ENCODE results near the gene KRTAP5-3.

The KRTAP5-3 gene

GRCh38 chr11:1568441-1568911, 39.8 kb downstream of the KRTAP5-3 start:
- Histone ChIP-seq H3K4ac (ENCODE audit: low read depth, low read length) (no peak overlapping the region), H3K4me3 (ENCODE audit: low read depth, low read length) (no peak overlapping the region), H3K4me1 (ENCODE audit: control insufficient read depth in 1 of 2, insufficient read depth in 2 of 2, low read length in 2 of 2) (peaks cover 7 to 20% of the 10 kb centered on the region in 2 experiments), H2BK12ac (ENCODE audit: low read length) (no peak overlapping the region), H2BK5ac (ENCODE audit: low read depth, low read length, poor library complexity) (no peak overlapping the region), H3K27ac (ENCODE audit: low read depth, low read length) (no peak overlapping the region), H3K36me3 (ENCODE audit: control insufficient read depth in 1 of 2, insufficient read depth in 2 of 2, low read length in 2 of 2) (peaks cover 16 to 21% of the 10 kb centered on the region in 2 experiments), H3K9ac (ENCODE audit: low read length) (no peak overlapping the region), H4K91ac (ENCODE audit: low read depth, low read length) (no peak overlapping the region), H3K27me3 (ENCODE audit: insufficient read depth, low read length) (peaks cover 10% of the 10 kb centered on the region), H3K18ac (ENCODE audit: low read length) (no peak overlapping the region), H3K79me1 (ENCODE audit: low read length) (peaks cover 11% of the 10 kb centered on the region), H4K12ac (ENCODE audit: low read depth, low read length) (no peak overlapping the region), H3K79me2 (ENCODE audit: control insufficient read depth, insufficient read depth, low read length, poor library complexity) (peaks cover 9% of the 10 kb centered on the region), H3K4me2 (ENCODE audit: low read length) (no peak overlapping the region), H4K8ac (ENCODE audit: low read depth, low read length) (no peak overlapping the region), H3K23ac (ENCODE audit: low read length) (no peak overlapping the region), H3K14ac (ENCODE audit: low read length) (no peak overlapping the region), H3K9me3 (ENCODE audit: insufficient read depth, low read depth, low read length) (peaks cover 1% of the 10 kb centered on the region), H2AK5ac (ENCODE audit: low read length) (no peak overlapping the region), H2BK120ac (ENCODE audit: insufficient read depth, low read length, poor library complexity) (no peak overlapping the region), H2AFZ (ENCODE audit: insufficient read depth, low read length, poor library complexity) (no peak overlapping the region)
- WGBS (ENCODE audit: extremely low coverage, insufficient coverage, insufficient read length): no CpG with 5 or more reads among the region's 13 CpGs
- DNase-seq: no peak

GRCh38 chr11:1567721-1568100, 40.6 kb downstream of the KRTAP5-3 start:
- H2BK120ac ChIP-seq (ENCODE audit: insufficient read depth, low read length, poor library complexity): no peak overlapping the region
- H2BK12ac ChIP-seq (ENCODE audit: low read length): no peak overlapping the region
- no peak overlapping the region for H2BK5ac ChIP-seq (ENCODE audit: low read depth, low read length, poor library complexity)
- peaks cover 9% of the 10 kb centered on the region for H3K79me2 ChIP-seq (ENCODE audit: control insufficient read depth, insufficient read depth, low read length, poor library complexity)
- no peak overlapping the region for H3K14ac ChIP-seq (ENCODE audit: low read length)
- H3K9me3 ChIP-seq (ENCODE audit: insufficient read depth, low read depth, low read length): peaks cover 1% of the 10 kb centered on the region
- H3K4me2 ChIP-seq (ENCODE audit: low read length): no peak overlapping the region
- no peak overlapping the region for H3K9ac ChIP-seq (ENCODE audit: low read length)
- H3K27ac ChIP-seq (ENCODE audit: low read depth, low read length): no peak overlapping the region
- no peak overlapping the region for H4K91ac ChIP-seq (ENCODE audit: low read depth, low read length)
- no peak overlapping the region for H2AK5ac ChIP-seq (ENCODE audit: low read length)
- H3K79me1 ChIP-seq (ENCODE audit: low read length): peaks cover 9% of the 10 kb centered on the region
- no peak overlapping the region for H2AFZ ChIP-seq (ENCODE audit: insufficient read depth, low read length, poor library complexity)
- no peak overlapping the region for H3K4me3 ChIP-seq (ENCODE audit: low read depth, low read length)
- no CpG with 5 or more reads among the region's 7 CpGs for WGBS (ENCODE audit: extremely low coverage, insufficient coverage, insufficient read length)
- H3K23ac ChIP-seq (ENCODE audit: low read length): no peak overlapping the region
- no peak overlapping the region for H3K4ac ChIP-seq (ENCODE audit: low read depth, low read length)
- DNase-seq: no peak
- peaks cover 7 to 16% of the 10 kb centered on the region in 2 experiments for H3K4me1 ChIP-seq (ENCODE audit: control insufficient read depth in 1 of 2, insufficient read depth in 2 of 2, low read length in 2 of 2)
- peaks cover 3% of the 10 kb centered on the region for H3K27me3 ChIP-seq (ENCODE audit: insufficient read depth, low read length)
- H4K8ac ChIP-seq (ENCODE audit: low read depth, low read length): no peak overlapping the region
- H4K12ac ChIP-seq (ENCODE audit: low read depth, low read length): no peak overlapping the region
- no peak overlapping the region for H3K18ac ChIP-seq (ENCODE audit: low read length)
- peaks cover 24 to 29% of the 10 kb centered on the region in 2 experiments for H3K36me3 ChIP-seq (ENCODE audit: control insufficient read depth in 1 of 2, insufficient read depth in 2 of 2, low read length in 2 of 2)

- peaks cover 5% of the 10 kb centered on the region for H3K79me1 ChIP-seq (ENCODE audit: low read length)
- H3K36me3 ChIP-seq (ENCODE audit: control insufficient read depth in 1 of 2, insufficient read depth in 2 of 2, low read length in 2 of 2): peaks cover 24 to 34% of the 10 kb centered on the region in 2 experiments
- H3K27me3 ChIP-seq (ENCODE audit: insufficient read depth, low read length): no peaks in the 10 kb centered on the region
- no peak overlapping the region for H3K4me3 ChIP-seq (ENCODE audit: low read depth, low read length)
- peaks cover 3% of the 10 kb centered on the region for H3K9me3 ChIP-seq (ENCODE audit: insufficient read depth, low read depth, low read length)
- no peak overlapping the region for H2BK5ac ChIP-seq (ENCODE audit: low read depth, low read length, poor library complexity)
- H4K91ac ChIP-seq (ENCODE audit: low read depth, low read length): no peak overlapping the region
- DNase-seq: no peak
- whole genome bisulfite sequencing (ENCODE audit: extremely low coverage, insufficient coverage, insufficient read length): no CpG with 5 or more reads among the region's 13 CpGs
- no peak overlapping the region for H3K23ac ChIP-seq (ENCODE audit: low read length)
- H3K27ac ChIP-seq (ENCODE audit: low read depth, low read length): no peak overlapping the region
- H3K4me2 ChIP-seq (ENCODE audit: low read length): no peak overlapping the region
- H2BK120ac ChIP-seq (ENCODE audit: insufficient read depth, low read length, poor library complexity): no peak overlapping the region
- peaks cover 7 to 16% of the 10 kb centered on the region in 2 experiments for H3K4me1 ChIP-seq (ENCODE audit: control insufficient read depth in 1 of 2, insufficient read depth in 2 of 2, low read length in 2 of 2)
- H3K9ac ChIP-seq (ENCODE audit: low read length): no peak overlapping the region
- no peak overlapping the region for H2AFZ ChIP-seq (ENCODE audit: insufficient read depth, low read length, poor library complexity)
- no peak overlapping the region for H2AK5ac ChIP-seq (ENCODE audit: low read length)
- no peak overlapping the region for H3K18ac ChIP-seq (ENCODE audit: low read length)
- no peak overlapping the region for H3K14ac ChIP-seq (ENCODE audit: low read length)
- no peak overlapping the region for H2BK12ac ChIP-seq (ENCODE audit: low read length)
- H4K8ac ChIP-seq (ENCODE audit: low read depth, low read length): no peak overlapping the region
- H3K79me2 ChIP-seq (ENCODE audit: control insufficient read depth, insufficient read depth, low read length, poor library complexity): peaks cover 5% of the 10 kb centered on the region
- H4K12ac ChIP-seq (ENCODE audit: low read depth, low read length): no peak overlapping the region
- no peak overlapping the region for H3K4ac ChIP-seq (ENCODE audit: low read depth, low read length)
Measured at GRCh38 chr11:1567052-1567720, 41.1 kb downstream of the KRTAP5-3 start.

GRCh38 chr11:1566381-1567051, 41.7 kb downstream of the KRTAP5-3 start:
- H3K23ac ChIP-seq (ENCODE audit: low read length): no peak overlapping the region
- H3K27ac ChIP-seq (ENCODE audit: low read depth, low read length): no peak overlapping the region
- DNase-seq: no peak
- no peak overlapping the region for H3K4me3 ChIP-seq (ENCODE audit: low read depth, low read length)
- peaks cover 30 to 41% of the 10 kb centered on the region in 2 experiments for H3K36me3 ChIP-seq (ENCODE audit: control insufficient read depth in 1 of 2, insufficient read depth in 2 of 2, low read length in 2 of 2)
- peaks cover 7 to 16% of the 10 kb centered on the region in 2 experiments for H3K4me1 ChIP-seq (ENCODE audit: control insufficient read depth in 1 of 2, insufficient read depth in 2 of 2, low read length in 2 of 2)
- H3K9me3 ChIP-seq (ENCODE audit: insufficient read depth, low read depth, low read length): peaks cover 3% of the 10 kb centered on the region
- H2BK12ac ChIP-seq (ENCODE audit: low read length): no peak overlapping the region
- H3K79me2 ChIP-seq (ENCODE audit: control insufficient read depth, insufficient read depth, low read length, poor library complexity): peaks cover 5% of the 10 kb centered on the region
- no peak overlapping the region for H4K12ac ChIP-seq (ENCODE audit: low read depth, low read length)
- H3K18ac ChIP-seq (ENCODE audit: low read length): no peak overlapping the region
- no peak overlapping the region for H4K8ac ChIP-seq (ENCODE audit: low read depth, low read length)
- no CpG with 5 or more reads among the region's 20 CpGs for WGBS (ENCODE audit: extremely low coverage, insufficient coverage, insufficient read length)
- H2BK5ac ChIP-seq (ENCODE audit: low read depth, low read length, poor library complexity): no peak overlapping the region
- no peak overlapping the region for H3K9ac ChIP-seq (ENCODE audit: low read length)
- H2AFZ ChIP-seq (ENCODE audit: insufficient read depth, low read length, poor library complexity): no peak overlapping the region
- no peak overlapping the region for H3K4ac ChIP-seq (ENCODE audit: low read depth, low read length)
- H3K27me3 ChIP-seq (ENCODE audit: insufficient read depth, low read length): no peaks in the 10 kb centered on the region
- H4K91ac ChIP-seq (ENCODE audit: low read depth, low read length): no peak overlapping the region
- no peak overlapping the region for H3K4me2 ChIP-seq (ENCODE audit: low read length)
- no peak overlapping the region for H2AK5ac ChIP-seq (ENCODE audit: low read length)
- H3K79me1 ChIP-seq (ENCODE audit: low read length): peaks cover 5% of the 10 kb centered on the region
- no peak overlapping the region for H3K14ac ChIP-seq (ENCODE audit: low read length)
- no peak overlapping the region for H2BK120ac ChIP-seq (ENCODE audit: insufficient read depth, low read length, poor library complexity)

Measured in trophoblast cell (in vitro differentiated cells and primary cell).